ENCODE data around the gene PRKD3. TPM values are rescaled to one million over a fixed set of nuclear protein-coding genes. Genes with fewer than 3 reads are reported as not detected.

The PRKD3 gene
- total and polyA plus RNA-seq, 12 donors: 4.4 to 21.6 (median 12.1) TPM

GRCh38 chr2:37350034-37350433, 25.4 kb upstream of the PRKD3 start:
- H3K27ac ChIP-seq: no peak overlapping the region
- peaks cover 0 to 24% (median 4%) of the 10 kb centered on the region in 9 donors for H3K4me1 ChIP-seq
- H3K27me3 ChIP-seq: no peaks in the 10 kb centered on the region
- TF ChIP-seq, protein P1, sequence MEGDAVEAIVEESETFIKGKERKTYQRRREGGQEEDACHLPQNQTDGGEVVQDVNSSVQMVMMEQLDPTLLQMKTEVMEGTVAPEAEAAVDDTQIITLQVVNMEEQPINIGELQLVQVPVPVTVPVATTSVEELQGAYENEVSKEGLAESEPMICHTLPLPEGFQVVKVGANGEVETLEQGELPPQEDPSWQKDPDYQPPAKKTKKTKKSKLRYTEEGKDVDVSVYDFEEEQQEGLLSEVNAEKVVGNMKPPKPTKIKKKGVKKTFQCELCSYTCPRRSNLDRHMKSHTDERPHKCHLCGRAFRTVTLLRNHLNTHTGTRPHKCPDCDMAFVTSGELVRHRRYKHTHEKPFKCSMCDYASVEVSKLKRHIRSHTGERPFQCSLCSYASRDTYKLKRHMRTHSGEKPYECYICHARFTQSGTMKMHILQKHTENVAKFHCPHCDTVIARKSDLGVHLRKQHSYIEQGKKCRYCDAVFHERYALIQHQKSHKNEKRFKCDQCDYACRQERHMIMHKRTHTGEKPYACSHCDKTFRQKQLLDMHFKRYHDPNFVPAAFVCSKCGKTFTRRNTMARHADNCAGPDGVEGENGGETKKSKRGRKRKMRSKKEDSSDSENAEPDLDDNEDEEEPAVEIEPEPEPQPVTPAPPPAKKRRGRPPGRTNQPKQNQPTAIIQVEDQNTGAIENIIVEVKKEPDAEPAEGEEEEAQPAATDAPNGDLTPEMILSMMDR (IDR thresholded peaks at IDR 0.05): no peak
- 64 to 68% methylated on average over 3 of the region's 3 CpGs for whole genome bisulfite sequencing, 2 donors
- H3K36me3 ChIP-seq: peaks cover 0 to 9% (median 0%) of the 10 kb centered on the region in 9 donors
- intact Hi-C loops (cut with DNase I): no loop called here
- ATAC-seq: no peak
- H3K4me3 ChIP-seq: no peak overlapping the region
- no peaks in the 10 kb centered on the region for H3K9me3 ChIP-seq
- DNase-seq: no peak

GRCh38 chr2:37349231-37349860, 24.7 kb upstream of the PRKD3 start:
- TF ChIP-seq, protein P1 (IDR thresholded peaks at IDR 0.05): no peak
- Histone ChIP-seq H3K4me1 (peaks cover 0 to 31% (median 6%) of the 10 kb centered on the region in 9 donors), H3K27ac (no peak overlapping the region), H3K36me3 (peaks cover 0 to 9% (median 0%) of the 10 kb centered on the region in 9 donors), H3K4me3 (no peak overlapping the region), H3K9me3 (no peaks in the 10 kb centered on the region), H3K27me3 (peaks cover 0 to 2% (median 0%) of the 10 kb centered on the region in 7 donors)
- WGBS, 2 donors: 67 to 82% methylated on average over 3 of the region's 3 CpGs
- ATAC-seq (no peak), DNase-seq (no peak)
- intact Hi-C loops (cut with DNase I): no loop called here

- H3K9me3 ChIP-seq: no peaks in the 10 kb centered on the region
- H3K4me1 ChIP-seq: peaks cover 0 to 43% (median 15%) of the 10 kb centered on the region in 9 donors
- H3K36me3 ChIP-seq: peaks cover 0 to 3% (median 0%) of the 10 kb centered on the region in 9 donors
- TF ChIP-seq, protein P1 (IDR thresholded peaks at IDR 0.05): no peak
- H3K27ac ChIP-seq: no peak overlapping the region
- ATAC-seq (no peak), DNase-seq (no peak)
- intact Hi-C loops (cut with DNase I): no loop called here
- 83 to 87% methylated on average over 5 of the region's 5 CpGs for WGBS, 2 donors
- H3K4me3 ChIP-seq: no peak overlapping the region
- peaks cover 0 to 3% (median 0%) of the 10 kb centered on the region in 7 donors for H3K27me3 ChIP-seq
These were observed 23.5 kb upstream of the PRKD3 start for GRCh38 chr2:37348155-37348554.

DNA sequence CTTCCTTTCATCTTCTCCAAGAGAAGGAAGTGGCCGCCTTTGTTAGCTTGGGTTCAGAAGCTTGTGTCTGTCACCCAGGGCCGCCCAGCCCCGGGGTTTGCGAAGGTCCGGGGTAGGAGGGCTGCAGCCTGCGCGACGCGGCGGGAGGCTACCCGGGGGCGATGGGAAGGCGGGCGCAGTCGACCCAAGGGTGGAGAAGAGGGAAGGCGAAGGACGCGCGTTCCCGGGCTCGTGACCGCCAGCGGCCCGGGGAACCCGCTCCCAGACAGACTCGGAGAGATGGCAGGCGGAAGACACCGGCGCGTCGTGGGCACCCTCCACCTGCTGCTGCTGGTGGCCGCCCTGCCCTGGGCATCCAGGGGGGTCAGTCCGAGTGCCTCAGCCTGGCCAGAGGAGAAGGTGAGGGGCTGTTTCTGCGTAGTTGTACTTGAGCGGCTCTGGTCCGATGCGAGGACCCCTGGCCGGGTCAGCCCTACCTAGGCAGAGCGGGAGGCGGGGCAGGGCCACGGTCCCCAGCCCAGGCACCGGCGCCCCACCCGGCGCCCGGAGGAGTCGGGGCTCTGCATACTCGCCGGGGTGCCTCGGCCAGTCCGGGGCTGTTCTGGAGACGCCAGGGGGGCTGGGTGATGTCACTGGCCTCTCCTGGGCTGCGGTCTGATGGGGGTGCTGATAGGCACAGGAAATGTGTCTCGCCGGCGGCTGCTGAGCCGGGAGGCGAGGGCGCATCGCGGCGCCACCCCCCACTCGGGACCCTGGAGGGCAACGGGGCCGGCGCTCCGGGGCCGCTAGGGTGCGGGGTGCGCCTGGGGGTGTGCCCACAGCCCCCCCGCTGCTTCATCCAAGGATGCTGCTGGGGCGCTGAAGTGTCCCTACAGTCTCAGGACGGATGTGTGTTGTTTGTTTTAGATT, 20.1 kb upstream of the PRKD3 start, which contains the start of gene QPCT:
TSS of gene QPCT (plus strand) at position 178 of the 909 bp plus-strand sequence. CDS start at position 280, 102 bp downstream.
- TF ChIP-seq, protein P1 (IDR thresholded peaks at IDR 0.05): no peak
- H3K27me3 ChIP-seq: peaks cover 0 to 3% (median 0%) of the 10 kb centered on the region in 7 donors
- DNase-seq (peak; percentile 48 to 50), ATAC-seq (peak; percentile 65 to 83 (median 77))
- WGBS, 2 donors: 2% methylated on average over 70 to 73 of the region's 73 CpGs
- intact Hi-C loops (cut with DNase I): no loop called here
- peak within 1 kb of the TSS; percentile 21 to 90 (median 71) for H3K27ac ChIP-seq
- H3K4me3 ChIP-seq: peak within 1 kb of the TSS; percentile 58 to 84 (median 76)
- H3K36me3 ChIP-seq: no peaks in the 10 kb centered on the region
- H3K9me3 ChIP-seq: no peaks in the 10 kb centered on the region
- peaks cover 0 to 44% (median 21%) of the 10 kb centered on the region in 9 donors for H3K4me1 ChIP-seq

Measured in heart right ventricle (tissue), 16 donors.